GM04503 (cell line): ENCODE data around the gene AFAP1.

Experiments used
- DNase-seq: peaks from one replicate; pipeline ENCODE4 v3.0.0-alpha.2; 2012; ENCODE audit warnings: low read depth

The AFAP1 gene

DNA sequence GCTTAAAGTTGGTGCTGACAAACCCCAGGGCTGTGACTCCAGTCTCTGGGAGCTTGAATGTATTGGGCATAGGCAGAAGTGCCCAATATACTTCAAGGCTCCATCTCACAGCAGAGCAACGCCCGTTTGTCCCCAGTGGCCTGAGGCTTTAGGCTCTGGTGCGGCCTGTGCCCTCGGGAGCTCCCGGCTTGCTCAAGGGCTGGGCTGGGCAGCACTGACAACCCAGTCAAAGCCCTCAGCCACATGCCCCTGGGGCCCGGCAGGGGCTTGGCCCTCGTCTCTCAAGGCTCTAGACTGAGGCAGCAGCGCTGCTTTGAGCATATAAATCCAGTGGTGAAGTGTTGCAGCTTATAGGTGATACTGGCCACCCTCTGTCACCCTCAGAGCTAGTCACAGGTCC, 203.7 kb downstream of the AFAP1 start:
- no peak for DNase-seq

- DNase-seq, result no peak
Observed at GRCh38 chr4:7735395-7735794, 204.3 kb downstream of the AFAP1 start.

DNA sequence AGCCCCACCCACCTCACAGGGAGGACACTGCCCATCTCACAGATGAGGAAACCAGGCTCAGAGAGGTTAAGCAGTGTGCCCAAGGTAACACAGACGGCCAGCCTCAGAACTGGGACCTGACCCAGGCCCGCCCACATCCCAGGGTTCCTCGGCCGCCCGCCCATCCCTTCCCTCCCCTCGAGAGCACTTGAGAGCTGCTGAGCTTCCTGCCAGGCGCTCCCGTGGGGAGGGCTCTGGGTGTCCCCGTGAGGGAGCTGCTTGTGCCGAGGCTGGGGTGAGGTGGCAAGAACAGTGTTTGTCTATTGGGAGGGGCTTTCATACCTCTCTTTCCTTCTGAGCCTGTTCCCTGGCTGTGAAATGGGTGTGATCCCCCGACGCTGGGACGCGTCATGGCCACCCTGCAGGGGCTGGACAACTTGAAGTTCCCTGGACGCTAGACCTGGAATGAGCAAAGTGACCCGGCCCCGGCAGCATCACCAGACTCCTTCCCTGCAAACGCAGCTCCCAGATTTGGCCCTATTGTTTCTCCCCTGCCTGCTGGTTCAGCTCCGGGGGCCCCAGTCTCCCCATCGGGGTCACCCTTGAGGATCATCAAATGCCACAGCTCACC, 204.9 kb downstream of the AFAP1 start:
- no peak for DNase-seq

DNA sequence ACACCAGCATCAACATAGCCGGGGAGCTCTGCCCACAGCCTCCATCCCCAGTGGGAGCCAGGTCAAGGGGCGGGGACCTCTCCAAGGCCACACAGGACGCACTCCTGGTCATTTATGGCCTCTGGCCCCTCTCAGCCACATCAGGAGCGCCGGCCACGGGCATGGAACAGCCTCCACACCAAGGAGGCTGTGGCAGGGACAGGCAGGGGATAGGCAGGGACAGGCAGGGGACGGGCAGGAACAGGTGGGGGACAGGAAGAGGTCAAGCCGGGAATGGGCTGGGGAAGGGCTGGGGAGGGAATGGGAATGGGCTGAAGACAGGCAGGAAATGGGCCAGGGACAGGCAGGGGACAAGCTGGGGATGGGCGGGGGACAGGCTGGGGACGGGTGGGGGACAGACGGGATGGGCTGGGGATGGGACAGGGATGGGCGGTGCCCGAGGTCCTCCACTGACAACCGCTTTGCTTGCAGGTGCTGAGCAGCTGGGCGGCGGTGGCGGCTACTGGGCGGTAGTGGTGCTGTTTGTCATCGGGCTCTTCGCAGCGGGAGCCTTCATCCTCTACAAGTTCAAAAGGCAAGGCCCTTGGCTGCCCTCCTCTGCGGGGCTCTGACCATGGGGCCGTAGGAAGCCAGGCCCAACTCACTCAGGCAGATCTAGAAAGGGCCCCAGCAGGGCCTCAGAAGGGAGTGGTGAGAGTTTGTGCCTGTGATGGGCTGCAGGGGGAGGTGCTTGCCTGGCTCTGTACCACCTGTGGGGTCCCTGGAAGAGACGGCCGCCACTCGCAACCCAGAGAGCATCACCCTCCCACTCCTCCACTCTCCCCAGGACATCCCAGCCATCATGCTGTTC, 205.6 kb downstream of the AFAP1 start:
- DNase-seq, result no peak

DNA sequence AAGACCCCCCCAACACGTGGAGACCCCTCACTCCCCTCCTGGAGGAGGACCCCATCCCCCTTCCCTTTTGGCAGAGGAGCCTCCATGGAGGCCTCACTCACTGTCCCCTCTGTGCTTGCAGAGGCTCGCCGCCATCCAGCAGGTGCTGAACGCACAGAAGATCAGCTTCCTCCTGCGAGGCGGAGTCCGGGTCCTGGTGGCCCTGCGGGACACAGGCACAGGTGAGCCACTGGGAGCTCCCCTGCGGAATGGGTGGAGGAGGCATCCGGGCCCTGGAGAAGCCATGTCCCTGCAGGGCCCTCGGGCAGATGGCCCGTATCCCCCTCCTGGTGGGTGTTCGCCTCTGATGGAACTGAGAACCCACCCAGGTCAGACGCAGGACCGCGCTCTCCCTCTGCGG, 206.5 kb downstream of the AFAP1 start:
- no peak for DNase-seq

- no peak for DNase-seq
Observed at GRCh38 chr4:7732263-7732662, 207.4 kb downstream of the AFAP1 start.

- DNase-seq, result no peak
Observed at GRCh38 chr4:7731437-7731836, 208.2 kb downstream of the AFAP1 start.

- no peak for DNase-seq
Observed at GRCh38 chr4:7727749-7728148, 211.9 kb downstream of the AFAP1 start.

DNA sequence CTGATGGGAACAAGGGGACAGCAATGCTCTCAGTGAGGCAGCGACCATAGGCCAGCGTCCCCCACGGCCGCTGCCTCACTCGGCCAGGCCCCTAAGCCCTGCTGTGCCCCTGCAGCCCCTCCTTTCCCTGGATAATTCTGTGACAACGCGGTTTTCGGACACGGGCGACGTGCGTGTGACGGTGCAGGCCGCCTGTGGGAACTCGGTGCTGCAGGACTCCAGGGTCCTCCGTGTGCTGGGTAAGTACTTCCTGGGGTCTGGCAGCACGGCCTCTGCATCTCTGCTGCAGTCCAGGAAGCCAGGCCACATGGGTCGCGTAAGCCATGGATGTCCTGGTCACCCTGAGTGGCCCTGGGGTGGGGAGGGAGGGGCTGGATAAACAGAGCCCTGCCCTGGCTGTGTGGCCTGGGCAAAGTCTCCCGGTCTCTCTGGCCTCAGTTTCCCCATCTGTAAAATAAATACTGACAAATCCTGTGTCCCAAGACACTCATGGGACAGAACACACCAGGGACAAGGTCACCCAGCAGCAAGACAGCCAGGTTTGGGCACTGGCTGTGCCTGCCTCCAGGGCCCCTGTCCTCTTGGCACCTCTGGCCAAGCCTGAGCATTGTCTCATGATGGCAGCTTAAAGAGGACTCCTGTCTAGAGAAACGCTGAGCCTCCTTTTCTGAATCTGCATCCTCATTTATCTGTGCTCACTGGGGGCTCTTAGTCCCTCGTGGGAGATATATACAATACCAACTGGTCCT, 212.8 kb downstream of the AFAP1 start:
- DNase-seq, result no peak

- no peak for DNase-seq
Observed at GRCh38 chr4:7725951-7726350, 213.7 kb downstream of the AFAP1 start.

DNA sequence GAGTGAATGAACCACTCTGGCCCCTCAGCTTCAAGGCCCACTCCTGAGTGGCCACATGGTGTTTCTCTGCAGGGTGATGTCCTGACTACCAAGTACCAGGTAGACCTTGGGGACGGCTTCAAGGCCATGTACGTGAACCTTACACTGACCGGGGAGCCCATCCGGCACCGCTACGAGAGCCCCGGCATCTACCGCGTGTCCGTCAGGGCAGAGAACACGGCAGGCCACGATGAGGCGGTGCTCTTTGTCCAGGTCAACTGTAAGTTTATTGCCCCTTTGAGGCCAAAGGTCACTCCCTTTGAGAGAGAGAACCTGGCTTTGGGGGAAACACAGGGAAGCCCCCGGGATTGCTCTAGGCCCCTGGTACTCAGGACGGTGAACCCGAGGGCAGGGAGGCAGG, 216.0 kb downstream of the AFAP1 start:
- DNase-seq, result no peak

DNA sequence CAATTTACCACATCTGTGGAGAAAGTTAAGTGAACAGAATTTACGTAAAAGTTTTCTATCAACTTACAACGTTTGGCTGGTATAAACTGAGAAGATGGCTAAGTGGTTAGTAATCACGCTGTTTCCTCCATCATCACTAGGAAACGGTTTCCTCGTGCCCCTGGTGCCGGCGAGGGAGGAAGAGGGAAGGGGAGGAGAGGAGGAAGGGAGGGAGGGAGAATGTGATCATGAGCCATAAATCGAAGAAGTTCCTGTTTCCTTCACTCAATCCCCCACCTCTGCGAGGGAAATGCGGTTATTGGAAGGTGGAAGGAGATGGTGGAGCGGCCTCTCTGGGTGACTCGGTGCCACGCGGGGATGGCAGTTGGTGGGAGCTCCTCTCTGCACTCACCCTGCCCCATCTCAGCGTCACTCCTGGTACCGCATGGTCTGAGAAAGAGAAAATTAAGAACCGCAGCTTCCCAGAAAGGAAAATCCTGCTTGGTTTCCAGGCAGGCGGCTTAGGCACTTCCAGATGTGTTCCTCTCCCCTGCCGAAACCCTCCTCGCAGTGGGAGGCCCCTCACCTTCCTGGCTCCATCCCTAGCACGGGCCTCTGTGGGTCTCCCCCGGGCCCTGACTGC, 216.8 kb downstream of the AFAP1 start:
- DNase-seq, result no peak

DNA sequence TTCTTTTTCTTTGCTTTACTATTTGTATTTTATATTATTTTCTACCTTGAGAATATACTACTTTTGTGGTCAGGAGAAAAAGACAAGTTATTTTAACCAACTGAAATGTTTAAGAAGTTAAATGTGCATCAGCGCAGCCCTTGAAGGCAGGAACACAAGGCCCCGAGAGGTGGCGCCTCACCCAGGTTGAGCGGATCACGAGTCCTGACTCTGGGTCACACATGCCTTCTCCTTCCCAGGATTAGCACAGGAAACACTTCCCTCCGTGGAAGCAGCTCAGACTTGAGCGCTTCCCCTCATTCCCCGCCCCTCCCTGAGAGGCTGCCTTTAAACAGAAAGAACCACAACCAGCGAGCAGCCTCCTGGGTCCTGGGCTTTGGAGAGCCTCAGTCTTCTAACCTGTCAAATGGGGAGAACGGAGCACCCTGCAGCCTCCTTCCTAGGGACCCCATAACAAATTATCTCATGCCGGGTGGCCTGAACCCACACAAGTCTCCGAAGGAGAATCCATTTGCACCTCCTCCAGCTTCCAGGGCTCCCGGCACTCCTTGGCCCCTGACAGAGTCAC, 217.6 kb downstream of the AFAP1 start:
- DNase-seq, result no peak

GRCh38 chr4:7719354-7720174, 220.1 kb downstream of the AFAP1 start:
- DNase-seq, result no peak

- DNase-seq, result no peak
Observed at GRCh38 chr4:7717946-7718490, 221.6 kb downstream of the AFAP1 start.

DNA sequence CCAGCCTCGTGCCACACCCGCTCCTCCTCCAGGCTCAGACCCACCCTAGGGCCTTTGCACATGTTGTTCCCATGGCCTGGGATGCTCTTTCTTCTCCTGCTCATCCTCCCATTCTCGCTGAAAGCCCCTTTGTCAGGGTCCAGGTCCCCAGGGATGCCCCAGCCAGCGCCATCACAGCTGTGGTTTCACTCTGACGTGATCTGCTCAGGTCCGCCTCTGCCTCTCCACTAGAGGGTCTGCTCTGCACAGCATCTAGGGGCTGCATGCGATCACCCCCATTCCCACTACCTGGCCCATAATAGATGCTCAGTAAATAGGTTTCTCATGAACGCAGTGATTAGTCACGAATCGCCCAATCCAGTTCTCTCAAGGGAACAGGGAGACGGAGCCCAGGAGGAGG, 222.5 kb downstream of the AFAP1 start:
- DNase-seq, result no peak

DNA sequence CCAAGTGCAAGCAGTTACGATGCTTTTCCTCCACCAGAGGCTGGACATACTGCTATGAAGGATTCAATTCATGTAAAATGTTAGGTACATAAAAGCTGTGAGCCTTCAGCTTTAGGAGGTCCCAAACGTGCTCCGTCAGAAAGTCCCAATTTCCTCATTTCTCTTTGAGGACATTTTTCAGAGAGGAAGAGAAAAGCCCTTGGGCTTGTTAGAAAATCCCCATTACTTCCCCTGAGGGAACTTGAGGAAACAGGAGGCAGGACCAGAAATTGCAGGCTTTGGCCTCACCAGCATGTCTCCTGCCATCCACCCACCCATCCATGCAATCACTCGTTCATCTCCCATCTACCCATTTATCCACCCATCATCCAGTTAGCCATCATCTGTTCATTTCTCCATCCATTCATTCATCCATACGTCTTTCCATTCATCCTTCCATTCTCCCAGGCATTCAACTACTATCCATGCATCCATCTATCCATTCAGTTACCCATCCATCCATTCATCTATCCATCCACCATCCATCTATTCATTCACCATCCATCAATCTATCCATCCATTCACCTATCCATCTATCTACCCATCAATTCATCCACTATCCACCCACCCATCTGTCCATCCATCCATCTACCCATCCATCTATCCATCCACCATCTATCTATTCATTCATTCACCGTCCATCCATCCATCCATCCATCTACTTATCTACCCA, 223.5 kb downstream of the AFAP1 start:
- no peak for DNase-seq

DNA sequence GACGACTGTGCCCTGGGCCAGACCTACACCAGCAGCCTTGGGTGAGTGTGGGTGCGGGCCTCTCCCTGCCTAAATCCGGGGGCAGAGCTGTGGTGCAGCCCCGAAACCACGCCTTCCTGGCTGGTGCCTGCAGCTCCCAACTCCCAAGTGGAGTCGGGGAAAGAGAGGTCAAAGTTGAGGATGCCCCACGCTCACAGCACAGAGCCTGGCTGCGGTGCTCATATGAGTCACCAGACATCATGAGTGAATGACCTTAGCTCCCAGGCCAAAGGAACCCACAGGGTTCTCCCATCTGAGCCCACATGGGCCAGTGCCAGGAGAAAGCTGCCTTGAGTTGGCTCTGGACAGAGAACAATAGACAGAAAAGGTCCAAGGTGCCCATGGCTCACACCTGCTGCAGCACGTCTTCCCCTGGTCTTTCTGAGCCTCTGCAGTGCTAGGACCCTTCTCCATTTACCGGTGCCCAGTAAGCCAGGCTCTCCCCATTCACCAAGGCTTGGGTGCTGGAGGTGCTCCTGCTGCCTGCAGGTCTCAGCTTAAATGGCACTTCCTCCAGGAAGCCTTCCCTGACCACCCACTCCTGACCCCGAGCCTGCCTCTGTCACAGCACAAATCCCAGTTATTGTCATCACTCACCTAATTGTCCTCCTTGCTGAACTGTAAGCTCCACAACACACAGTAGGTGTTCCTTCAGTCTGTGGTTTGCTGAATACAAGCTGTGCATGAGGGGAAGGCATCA, 224.2 kb downstream of the AFAP1 start:
- DNase-seq, result no peak

DNA sequence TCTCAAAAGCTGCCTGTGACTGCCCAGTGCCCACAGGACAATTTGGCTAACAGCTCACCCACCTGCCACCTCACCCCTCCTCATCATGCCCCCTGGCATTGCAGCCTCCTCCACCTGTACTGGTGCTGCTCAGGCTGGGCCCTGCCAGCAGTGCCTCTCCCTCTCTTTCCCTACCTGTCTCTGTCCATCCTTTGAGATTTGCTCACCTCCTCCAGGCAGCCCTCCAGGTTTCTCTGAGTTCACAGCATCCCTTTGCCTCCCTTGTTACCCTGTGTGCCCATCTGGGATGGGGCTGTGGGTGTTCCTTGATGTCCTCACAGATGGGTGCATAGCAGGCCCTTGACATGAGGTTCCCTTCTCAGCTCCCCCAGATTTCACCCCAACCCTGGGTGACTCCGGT, 224.9 kb downstream of the AFAP1 start:
- DNase-seq, result no peak

DNA sequence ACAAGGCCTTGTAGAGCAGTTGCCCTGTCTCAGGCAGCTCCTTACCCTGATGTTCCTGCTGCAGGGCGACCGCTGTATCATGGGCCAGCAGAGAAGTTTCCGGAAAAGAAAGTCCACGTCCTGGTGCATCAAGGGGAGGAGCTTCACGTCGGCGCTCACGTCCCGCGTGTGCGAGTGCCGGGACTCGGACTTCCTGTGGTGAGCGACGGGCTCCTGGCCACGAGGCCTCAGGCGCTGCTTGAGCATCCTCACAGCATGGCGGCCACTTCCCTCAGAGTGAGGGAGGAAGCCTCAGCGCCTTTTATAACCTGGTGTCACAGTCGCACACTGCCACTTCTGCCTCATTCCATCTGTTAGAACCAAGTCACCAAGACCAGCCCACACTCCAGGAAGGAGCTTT, 225.5 kb downstream of the AFAP1 start:
- no peak for DNase-seq
